Endodermal cell (in vitro differentiated cells): ENCODE data around the gene MDFIC2. TPM values are rescaled to one million over a fixed set of nuclear protein-coding genes. Genes with fewer than 3 reads are reported as not detected.

ENCODE experiments used
- DNase-seq: peaks from one replicate; pipeline ENCODE4 v3.0.0-alpha.2; 2017
- H3K27ac ChIP-seq: 2 replicates; pipeline ENCODE4 v1.5.1; 2013; ENCODE audit warnings: mild to moderate bottlenecking, low read depth, low read length, moderate library complexity
- H3K27me3 ChIP-seq: 2 replicates; pipeline ENCODE4 v1.6.1; 2013; ENCODE audit warnings: mild to moderate bottlenecking, low read length, moderate library complexity; ENCODE audit not compliant: insufficient read depth, control insufficient read depth, poor library complexity, severe bottlenecking
- H3K36me3 ChIP-seq: 2 replicates; pipeline ENCODE4 v1.7.0; 2013; ENCODE audit warnings: mild to moderate bottlenecking, low read length, moderate library complexity; ENCODE audit not compliant: control insufficient read depth, insufficient read depth
- H3K4me1 ChIP-seq: one replicate; pipeline ENCODE4 v1.7.0; 2013; ENCODE audit warnings: low read length; ENCODE audit not compliant: control insufficient read depth, insufficient read depth
- H3K4me3 ChIP-seq: 2 replicates; pipeline ENCODE4 v1.5.1; 2013; ENCODE audit warnings: mild to moderate bottlenecking, low read length, moderate library complexity
- H3K9ac ChIP-seq: 2 replicates; pipeline ENCODE4 v1.6.1; 2013; ENCODE audit warnings: mild to moderate bottlenecking, low read length, moderate library complexity; ENCODE audit not compliant: poor library complexity, severe bottlenecking; ENCODE audit errors: extremely low read depth
- H3K9me3 ChIP-seq: 2 replicates; pipeline ENCODE4 v1.6.1; 2013; ENCODE audit warnings: mild to moderate bottlenecking, low read length, moderate library complexity; ENCODE audit not compliant: control insufficient read depth
- H3K27ac Mint-ChIP-seq: 2 replicates; pipeline ENCODE4 v1.8.0; 2020; ENCODE audit warnings: mixed read lengths
- H3K27me3 Mint-ChIP-seq: 2 replicates; pipeline ENCODE4 v1.8.0; 2021; ENCODE audit warnings: mild to moderate bottlenecking, mixed read lengths; ENCODE audit not compliant: insufficient read depth
- H3K36me3 Mint-ChIP-seq: 2 replicates; pipeline ENCODE4 v1.8.0; 2020; ENCODE audit warnings: low read depth, mixed read lengths
- H3K4me1 Mint-ChIP-seq: 2 replicates; pipeline ENCODE4 v1.8.0; 2020; ENCODE audit warnings: mixed read lengths
- H3K4me3 Mint-ChIP-seq: 2 replicates; pipeline ENCODE4 v1.8.0; 2020; ENCODE audit warnings: mild to moderate bottlenecking, moderate library complexity, mixed read lengths
- H3K9me3 Mint-ChIP-seq: 2 replicates; pipeline ENCODE4 v1.8.0; 2020; ENCODE audit warnings: mild to moderate bottlenecking, mixed read lengths
- WGBS, 2 experiments: methylation state at CpG; one replicate each; pipeline versions ENCODE4 v1.1.5 to v1.1.7; 2013; ENCODE audit warnings: missing lambda C conversion rate in 2 of 2, mixed read lengths in 1 of 2; ENCODE audit not compliant: insufficient coverage in 1 of 2, insufficient read length in 1 of 2; 5-methylcytosine and 5-hydroxymethylcytosine counted together
- total RNA-seq, 2 donors: library from RNA; stranded (reverse); fragmentation: NEBNext Ultra II Directional in 1 of 2; extraction: Animal tissue kit (Norgen Biotek cat#: 25700) in 1 of 2; gene quantifications; 2 replicates in 1 of 2; 3 replicates in 1 of 2; pipeline ENCODE4 v1.2.1, GENCODE V29; 2021
- TF ChIP-seq, protein P1 (sequence below): fragments of 200-600 bp; sonication (generic); conservative IDR thresholded peaks from 2 replicates; pipeline ENCODE4 v1.5.0; 2021; ENCODE audit warnings: antibody characterized with exemption, mild to moderate bottlenecking

The MDFIC2 gene
- total RNA-seq, 2 donors from 2014 or later: not detected

DNA sequence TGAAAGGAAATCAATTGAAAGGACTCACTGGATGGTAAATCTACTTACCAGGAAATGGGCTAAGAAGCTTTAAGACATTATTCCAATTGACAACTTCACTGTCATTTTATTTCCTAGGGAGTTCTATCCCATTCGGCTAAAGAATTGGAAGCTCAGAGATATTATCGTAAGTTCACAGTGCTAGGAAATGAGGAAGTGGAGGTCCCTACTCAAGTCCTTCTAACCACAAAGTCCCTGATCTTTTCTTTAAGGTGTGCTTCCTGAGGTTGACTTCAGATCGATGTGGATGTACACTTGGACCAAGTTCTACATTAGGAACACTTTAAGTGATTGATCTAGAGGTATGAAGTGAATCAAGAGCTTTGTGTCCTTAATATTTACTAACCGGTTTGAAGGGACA is 63.6 kb downstream of the MDFIC2 start:
- WGBS, 2 experiments: 85 to 88% methylated on average over 3 to 4 of the region's 4 CpGs
- Mint-ChIP-seq H3K4me1 (no peaks in the 10 kb centered on the region), H3K36me3 (no peaks in the 10 kb centered on the region), H3K4me3 (no peak overlapping the region), H3K27ac (no peak overlapping the region), H3K9me3 (no peaks in the 10 kb centered on the region), H3K27me3 (no peaks in the 10 kb centered on the region)
- H3K9me3 ChIP-seq: no peaks in the 10 kb centered on the region
- no peaks in the 10 kb centered on the region for H3K27me3 ChIP-seq
- no peak overlapping the region for H3K27ac ChIP-seq
- TF ChIP-seq, protein P1, sequence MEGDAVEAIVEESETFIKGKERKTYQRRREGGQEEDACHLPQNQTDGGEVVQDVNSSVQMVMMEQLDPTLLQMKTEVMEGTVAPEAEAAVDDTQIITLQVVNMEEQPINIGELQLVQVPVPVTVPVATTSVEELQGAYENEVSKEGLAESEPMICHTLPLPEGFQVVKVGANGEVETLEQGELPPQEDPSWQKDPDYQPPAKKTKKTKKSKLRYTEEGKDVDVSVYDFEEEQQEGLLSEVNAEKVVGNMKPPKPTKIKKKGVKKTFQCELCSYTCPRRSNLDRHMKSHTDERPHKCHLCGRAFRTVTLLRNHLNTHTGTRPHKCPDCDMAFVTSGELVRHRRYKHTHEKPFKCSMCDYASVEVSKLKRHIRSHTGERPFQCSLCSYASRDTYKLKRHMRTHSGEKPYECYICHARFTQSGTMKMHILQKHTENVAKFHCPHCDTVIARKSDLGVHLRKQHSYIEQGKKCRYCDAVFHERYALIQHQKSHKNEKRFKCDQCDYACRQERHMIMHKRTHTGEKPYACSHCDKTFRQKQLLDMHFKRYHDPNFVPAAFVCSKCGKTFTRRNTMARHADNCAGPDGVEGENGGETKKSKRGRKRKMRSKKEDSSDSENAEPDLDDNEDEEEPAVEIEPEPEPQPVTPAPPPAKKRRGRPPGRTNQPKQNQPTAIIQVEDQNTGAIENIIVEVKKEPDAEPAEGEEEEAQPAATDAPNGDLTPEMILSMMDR: no peak
- DNase-seq: no peak
- H3K4me3 ChIP-seq: no peak overlapping the region
- no peaks in the 10 kb centered on the region for H3K36me3 ChIP-seq
- H3K9ac ChIP-seq: no peak overlapping the region
- no peaks in the 10 kb centered on the region for H3K4me1 ChIP-seq

- WGBS, 2 experiments: 96 to 100% methylated on average over 1 to 2 of the region's 2 CpGs
- Mint-ChIP-seq H3K9me3 (no peaks in the 10 kb centered on the region), H3K4me1 (peaks cover 7% of the 10 kb centered on the region), H3K36me3 (no peaks in the 10 kb centered on the region), H3K27me3 (no peaks in the 10 kb centered on the region), H3K4me3 (no peak overlapping the region), H3K27ac (no peak overlapping the region)
- no peaks in the 10 kb centered on the region for H3K4me1 ChIP-seq
- no peaks in the 10 kb centered on the region for H3K36me3 ChIP-seq
- no peak for DNase-seq
- no peak overlapping the region for H3K27ac ChIP-seq
- H3K4me3 ChIP-seq: no peak overlapping the region
- no peak overlapping the region for H3K9ac ChIP-seq
- no peaks in the 10 kb centered on the region for H3K9me3 ChIP-seq
- H3K27me3 ChIP-seq: no peaks in the 10 kb centered on the region
- TF ChIP-seq, protein P1: no peak
These were observed 64.5 kb downstream of the MDFIC2 start for GRCh38 chr3:70247955-70248354.

- H3K27ac Mint-ChIP-seq: no peak overlapping the region
- peaks cover 9% of the 10 kb centered on the region for H3K4me1 Mint-ChIP-seq
- H3K36me3 Mint-ChIP-seq: no peaks in the 10 kb centered on the region
- H3K9me3 Mint-ChIP-seq: no peaks in the 10 kb centered on the region
- no peak for DNase-seq
- H3K27me3 ChIP-seq: no peaks in the 10 kb centered on the region
- H3K27ac ChIP-seq: no peak overlapping the region
- no peak overlapping the region for H3K4me3 ChIP-seq
- TF ChIP-seq, protein P1: no peak
- H3K4me1 ChIP-seq: no peaks in the 10 kb centered on the region
- H3K4me3 Mint-ChIP-seq: no peak overlapping the region
- no peaks in the 10 kb centered on the region for H3K9me3 ChIP-seq
- H3K36me3 ChIP-seq: no peaks in the 10 kb centered on the region
- H3K9ac ChIP-seq: no peak overlapping the region
- no peaks in the 10 kb centered on the region for H3K27me3 Mint-ChIP-seq
- 94 to 100% methylated on average over 2 to 4 of the region's 4 CpGs for WGBS, 2 experiments
These were observed 66.5 kb downstream of the MDFIC2 start for GRCh38 chr3:70245746-70246525.
